Rectal smooth muscle tissue (tissue), 1 donor: ENCODE results near the gene CACNA1F.

Experiments used
- H3K27ac ChIP-seq: one replicate; pipeline ENCODE4 v1.7.0; 2013; ENCODE audit warnings: low read depth, low read length, inconsistent platforms
- H3K27me3 ChIP-seq: one replicate; pipeline ENCODE4 v1.7.0; 2013; ENCODE audit warnings: low read length; ENCODE audit not compliant: control insufficient read depth, insufficient read depth
- H3K36me3 ChIP-seq: one replicate; pipeline ENCODE4 v1.7.0; 2013; ENCODE audit warnings: low read length; ENCODE audit not compliant: control insufficient read depth, insufficient read depth
- H3K4me1 ChIP-seq: one replicate; pipeline ENCODE4 v1.7.0; 2013; ENCODE audit warnings: low read length; ENCODE audit not compliant: control insufficient read depth, insufficient read depth
- H3K4me3 ChIP-seq: one replicate; pipeline ENCODE4 v1.7.0; 2013; ENCODE audit warnings: low read length
- H3K9ac ChIP-seq: one replicate; pipeline ENCODE4 v1.7.0; 2013; ENCODE audit warnings: low read length

Gene CACNA1F

DNA sequence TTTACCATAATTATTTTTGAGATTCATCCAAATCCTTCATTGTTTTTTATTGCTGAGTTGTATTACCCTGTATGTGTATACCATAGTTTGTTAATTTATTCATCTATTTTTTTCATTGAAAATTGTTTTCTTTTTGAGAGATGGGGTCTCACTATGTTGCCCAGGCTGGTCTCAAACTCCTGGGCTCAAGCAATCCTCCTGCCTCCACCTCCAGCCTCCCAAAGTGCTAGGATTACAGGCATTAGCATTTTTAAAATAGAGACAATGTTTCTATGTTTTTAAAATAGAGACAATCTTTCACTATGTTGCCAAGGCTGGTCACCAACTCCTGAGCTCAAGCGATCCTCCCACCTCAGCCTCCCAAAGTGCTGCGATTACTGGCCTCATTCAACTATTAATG is 72.2 kb downstream of the CACNA1F start:
- Histone ChIP-seq H3K27me3 (no peaks in the 10 kb centered on the region), H3K36me3 (no peaks in the 10 kb centered on the region), H3K9ac (no peak overlapping the region), H3K4me1 (no peaks in the 10 kb centered on the region), H3K4me3 (no peak overlapping the region), H3K27ac (no peak overlapping the region)

GRCh38 chrX:49157194-49157593 is 75.9 kb downstream of the CACNA1F start:
- H3K27ac ChIP-seq = no peak overlapping the region
- no peaks in the 10 kb centered on the region for H3K27me3 ChIP-seq
- H3K4me1 ChIP-seq = no peaks in the 10 kb centered on the region
- H3K36me3 ChIP-seq = no peaks in the 10 kb centered on the region
- H3K4me3 ChIP-seq = no peak overlapping the region
- no peak overlapping the region for H3K9ac ChIP-seq

GRCh38 chrX:49155900-49156837 is 77.0 kb downstream of the CACNA1F start:
- Histone ChIP-seq H3K27me3 (no peaks in the 10 kb centered on the region), H3K9ac (peak overlapping the region; percentile 56), H3K36me3 (no peaks in the 10 kb centered on the region), H3K4me1 (no peaks in the 10 kb centered on the region), H3K27ac (peak overlapping the region; percentile 98), H3K4me3 (peak overlapping the region; percentile 74)

GRCh38 chrX:49155243-49155899 is 77.8 kb downstream of the CACNA1F start:
- no peak overlapping the region for H3K9ac ChIP-seq
- H3K4me3 ChIP-seq = peak overlapping the region; percentile 74
- no peaks in the 10 kb centered on the region for H3K36me3 ChIP-seq
- no peaks in the 10 kb centered on the region for H3K27me3 ChIP-seq
- H3K27ac ChIP-seq = peak overlapping the region; percentile 98
- no peaks in the 10 kb centered on the region for H3K4me1 ChIP-seq
